GM19240 (cell line): ENCODE data around the gene PRICKLE4.
"Not testable (repeated sequence)": the region's sequence is repeated elsewhere in the genome, so short reads cannot be mapped to it uniquely, and the experiment has no call there.

Experiments used
- DNase-seq: peaks from one replicate; pipeline ENCODE4 v3.0.0; 2011; ENCODE audit warnings: low spot score; ENCODE audit not compliant: insufficient read length

PRICKLE4 gene

GRCh38 chr6:41744236-41744787 lies 36.3 kb upstream of the PRICKLE4 start:
- no peak for DNase-seq

GRCh38 chr6:41746107-41746506 lies 34.5 kb upstream of the PRICKLE4 start:
- DNase-seq, result no peak

GRCh38 chr6:41747256-41748101 lies 33.1 kb upstream of the PRICKLE4 start, which contains the start of gene PGC:
Gene PGC (minus strand): TSS chr6:41747397. CDS start chr6:41747334, 63 bp downstream.
- no peak for DNase-seq

- no peak for DNase-seq
These were observed 32.5 kb upstream of the PRICKLE4 start for GRCh38 chr6:41748102-41748477.

- no peak for DNase-seq
These were observed 32.0 kb upstream of the PRICKLE4 start for GRCh38 chr6:41748542-41748941.

GRCh38 chr6:41750374-41750773 lies 30.2 kb upstream of the PRICKLE4 start:
- no peak for DNase-seq

GRCh38 chr6:41755895-41756294 lies 24.7 kb upstream of the PRICKLE4 start:
- no peak for DNase-seq

- DNase-seq, result no peak
These were observed 24.2 kb upstream of the PRICKLE4 start for GRCh38 chr6:41756354-41756753.

GRCh38 chr6:41757271-41757670 lies 23.3 kb upstream of the PRICKLE4 start:
- DNase-seq, result no peak

GRCh38 chr6:41757931-41758640 lies 22.5 kb upstream of the PRICKLE4 start:
- no peak for DNase-seq

GRCh38 chr6:41758641-41759035 lies 21.9 kb upstream of the PRICKLE4 start:
- no peak for DNase-seq

GRCh38 chr6:41759106-41759904 lies 21.3 kb upstream of the PRICKLE4 start:
- no peak for DNase-seq

GRCh38 chr6:41759905-41760579 lies 20.5 kb upstream of the PRICKLE4 start:
- DNase-seq, result no peak

GRCh38 chr6:41763470-41763869 lies 17.1 kb upstream of the PRICKLE4 start:
- no peak for DNase-seq

GRCh38 chr6:41766043-41766664 lies 14.4 kb upstream of the PRICKLE4 start:
- not testable (repeated sequence) for DNase-seq

GRCh38 chr6:41767112-41767833 lies 13.3 kb upstream of the PRICKLE4 start:
- DNase-seq, result no peak

- no peak for DNase-seq
These were observed 11.9 kb upstream of the PRICKLE4 start for GRCh38 chr6:41768545-41769308.

- DNase-seq, result no peak
These were observed 11.2 kb upstream of the PRICKLE4 start for GRCh38 chr6:41769376-41769775.
